ENCODE measurements around the gene RBBP8NL. TPM values are rescaled to one million over a fixed set of nuclear protein-coding genes. Genes with fewer than 3 reads are reported as not detected.

RBBP8NL gene
- total and polyA plus RNA-seq, 9 of the 15 experiments (the other 6 are each of a cell fraction or from before 2014, with no cell fraction given) = not detected

DNA sequence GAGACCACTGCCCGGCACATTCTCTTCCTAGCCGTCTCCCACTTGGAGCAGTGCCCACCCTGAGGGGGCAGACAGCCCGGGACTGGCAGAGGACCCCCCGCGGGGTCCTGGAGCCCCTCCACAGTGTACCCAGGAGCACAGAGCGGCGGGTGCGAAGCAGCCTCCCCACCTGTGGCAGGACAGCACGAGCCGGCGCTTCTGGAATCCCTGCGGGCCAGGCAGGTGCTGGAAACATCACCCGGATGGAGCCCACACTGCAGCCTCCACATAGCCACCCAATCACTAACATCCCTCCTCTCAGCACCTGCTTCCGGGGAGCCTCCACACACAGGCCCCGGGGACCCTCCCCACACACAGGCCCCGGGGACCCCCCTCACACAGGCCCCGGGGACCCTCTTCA is 29.8 kb upstream of the RBBP8NL start (continued):
- TF ChIP-seq, protein P1, sequence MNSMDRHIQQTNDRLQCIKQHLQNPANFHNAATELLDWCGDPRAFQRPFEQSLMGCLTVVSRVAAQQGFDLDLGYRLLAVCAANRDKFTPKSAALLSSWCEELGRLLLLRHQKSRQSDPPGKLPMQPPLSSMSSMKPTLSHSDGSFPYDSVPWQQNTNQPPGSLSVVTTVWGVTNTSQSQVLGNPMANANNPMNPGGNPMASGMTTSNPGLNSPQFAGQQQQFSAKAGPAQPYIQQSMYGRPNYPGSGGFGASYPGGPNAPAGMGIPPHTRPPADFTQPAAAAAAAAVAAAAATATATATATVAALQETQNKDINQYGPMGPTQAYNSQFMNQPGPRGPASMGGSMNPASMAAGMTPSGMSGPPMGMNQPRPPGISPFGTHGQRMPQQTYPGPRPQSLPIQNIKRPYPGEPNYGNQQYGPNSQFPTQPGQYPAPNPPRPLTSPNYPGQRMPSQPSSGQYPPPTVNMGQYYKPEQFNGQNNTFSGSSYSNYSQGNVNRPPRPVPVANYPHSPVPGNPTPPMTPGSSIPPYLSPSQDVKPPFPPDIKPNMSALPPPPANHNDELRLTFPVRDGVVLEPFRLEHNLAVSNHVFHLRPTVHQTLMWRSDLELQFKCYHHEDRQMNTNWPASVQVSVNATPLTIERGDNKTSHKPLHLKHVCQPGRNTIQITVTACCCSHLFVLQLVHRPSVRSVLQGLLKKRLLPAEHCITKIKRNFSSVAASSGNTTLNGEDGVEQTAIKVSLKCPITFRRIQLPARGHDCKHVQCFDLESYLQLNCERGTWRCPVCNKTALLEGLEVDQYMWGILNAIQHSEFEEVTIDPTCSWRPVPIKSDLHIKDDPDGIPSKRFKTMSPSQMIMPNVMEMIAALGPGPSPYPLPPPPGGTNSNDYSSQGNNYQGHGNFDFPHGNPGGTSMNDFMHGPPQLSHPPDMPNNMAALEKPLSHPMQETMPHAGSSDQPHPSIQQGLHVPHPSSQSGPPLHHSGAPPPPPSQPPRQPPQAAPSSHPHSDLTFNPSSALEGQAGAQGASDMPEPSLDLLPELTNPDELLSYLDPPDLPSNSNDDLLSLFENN (IDR thresholded peaks at IDR 0.05; ENCODE audit: low read depth in 2 of 2, low read length in 2 of 2) = no peak
- TF ChIP-seq NEUROD1 (IDR thresholded peaks at IDR 0.05; ENCODE audit: borderline replicate concordance, low read depth, low read length, partially characterized antibody) (no peak), ESRRB (CRISPR knock-in tag; IDR thresholded peaks at IDR 0.05; ENCODE audit: borderline replicate concordance) (no peak), TRIM24 (IDR thresholded peaks at IDR 0.05) (no peak), NFXL1 (CRISPR knock-in tag; IDR thresholded peaks at IDR 0.05) (no peak), ATF1 (CRISPR knock-in tag; IDR thresholded peaks at IDR 0.05) (no peak), ATF1 (tag; IDR thresholded peaks at IDR 0.05) (no peak), EZH2 (IDR thresholded peaks at IDR 0.05; ENCODE audit: borderline replicate concordance, low read depth, low read length) (no peak), HMGN3 (IDR thresholded peaks at IDR 0.05; ENCODE audit: borderline replicate concordance, extremely low read depth, insufficient read length, low read depth, low read length) (no peak), NFIX (CRISPR knock-in tag; IDR thresholded peaks at IDR 0.05; ENCODE audit: low read depth) (no peak)

Measured in K562 (cell line).